Mucosa of descending colon (tissue), 3 donors: ENCODE data around the gene ATP4A. TPM values are rescaled to one million over a fixed set of nuclear protein-coding genes. Genes with fewer than 3 reads are reported as not detected.

ENCODE experiments used
- ATAC-seq: fragments of 200-7000 bp; cut with Tn5 transposase; one replicate; pipeline ENCODE4 v1.9.1; 2020; ENCODE audit warnings: mild to moderate bottlenecking, moderate library complexity
- DNase-seq, 3 donors: peaks; one replicate each; pipeline ENCODE4 v3.0.0-alpha.2; 2020
- H3K36me3 ChIP-seq: fragments of 200-600 bp; one replicate; pipeline ENCODE4 v1.8.0; 2021; ENCODE audit warnings: low read depth, mild to moderate bottlenecking
- H3K4me1 ChIP-seq: fragments of 200-600 bp; one replicate; pipeline ENCODE4 v1.8.0; 2021; ENCODE audit warnings: low read depth, mild to moderate bottlenecking
- H3K4me3 ChIP-seq: fragments of 200-600 bp; one replicate; pipeline ENCODE4 v1.8.0; 2021; ENCODE audit warnings: mild to moderate bottlenecking
- H3K9me3 ChIP-seq: fragments of 200-600 bp; one replicate; pipeline ENCODE4 v1.8.0; 2021; ENCODE audit warnings: mild to moderate bottlenecking
- CTCF ChIP-seq: fragments of 200-600 bp; IDR thresholded peaks from one replicate; pipeline ENCODE4 v1.8.0; 2022; ENCODE audit warnings: antibody characterized with exemption, mild to moderate bottlenecking
- intact Hi-C, 2 donors: fragments of 100-400 bp; cut with DNase I in 1 of 2; cut with micrococcal nuclease in 1 of 2; formaldehyde crosslinking; loops; one replicate each; pipeline versions ENCODE4 v1.11.0 to v1.11.1; 2022; cut with DNase I, micrococcal nuclease
- total RNA-seq, 3 donors: library from RNA; stranded (reverse); fragmentation: NEBNext Ultra II Directional in 2 of 3; extraction: Animal tissue kit (Norgen Biotek cat#: 25700) in 2 of 3; gene quantifications; one replicate each; pipeline versions ENCODE4 v1.2.1 to v1.2.4, GENCODE V29; 2021 to 2023
- donor health status: DM: no; HTN: no; CAD: no; lungs with moderate emphysema.
- donor health status: DM: no; HTN: no; CAD: no.
- donor health status: DM: no; HTN: yes; CAD: no.

The ATP4A gene
- total RNA-seq, 3 donors from 2014 or later, result not detected

GRCh38 chr19:35559281-35559659 is 4.2 kb downstream of the ATP4A start:
- Histone ChIP-seq H3K4me3 (no peak overlapping the region), H3K36me3 (no peaks in the 10 kb centered on the region), H3K9me3 (no peaks in the 10 kb centered on the region), H3K4me1 (peaks cover 5% of the 10 kb centered on the region)
- DNase-seq (no peak), ATAC-seq (no peak)
- TF ChIP-seq CTCF, result no peak
- intact Hi-C loops, result no loop called here

GRCh38 chr19:35558400-35559280 is 4.8 kb downstream of the ATP4A start:
- H3K4me1 ChIP-seq, result peaks cover 5% of the 10 kb centered on the region
- DNase-seq (no peak), ATAC-seq (no peak)
- TF ChIP-seq CTCF, result no peak
- H3K9me3 ChIP-seq, result no peaks in the 10 kb centered on the region
- H3K4me3 ChIP-seq, result no peak overlapping the region
- no peaks in the 10 kb centered on the region for H3K36me3 ChIP-seq
- intact Hi-C loops, result no loop called here

- intact Hi-C loops, result no loop called here
- DNase-seq, result peak in 2 of 3 donors; percentile 65 to 69
- H3K4me1 ChIP-seq, result peaks cover 5% of the 10 kb centered on the region
- no peak for TF ChIP-seq CTCF
- H3K4me3 ChIP-seq, result no peak overlapping the region
- no peaks in the 10 kb centered on the region for H3K9me3 ChIP-seq
- H3K36me3 ChIP-seq, result no peaks in the 10 kb centered on the region
- peak; percentile 48 for ATAC-seq
These were observed 5.7 kb downstream of the ATP4A start for GRCh38 chr19:35557539-35558399.

GRCh38 chr19:35556846-35557538 is 6.5 kb downstream of the ATP4A start:
- no peak for DNase-seq
- no peak for TF ChIP-seq CTCF
- Histone ChIP-seq H3K4me1 (peaks cover 5% of the 10 kb centered on the region), H3K9me3 (no peaks in the 10 kb centered on the region), H3K4me3 (no peak overlapping the region), H3K36me3 (no peaks in the 10 kb centered on the region)
- ATAC-seq, result no peak
- intact Hi-C loops, result no loop called here

- Histone ChIP-seq H3K4me3 (no peak overlapping the region), H3K36me3 (no peaks in the 10 kb centered on the region), H3K9me3 (no peaks in the 10 kb centered on the region), H3K4me1 (peaks cover 5% of the 10 kb centered on the region)
- TF ChIP-seq CTCF, result no peak
- ATAC-seq (no peak), DNase-seq (no peak)
- intact Hi-C loops, result no loop called here
These were observed 7.3 kb downstream of the ATP4A start for GRCh38 chr19:35556025-35556590.
